GM12891 (cell line): ENCODE data around the gene MYLK4.

ENCODE experiments used
- POLR2A ChIP-seq: IDR thresholded peaks from 2 replicates; pipeline ENCODE4 v1.6.1; 2011; ENCODE audit warnings: low read depth, low read length, control low read depth
- POLR2AphosphoS5 ChIP-seq: IDR thresholded peaks from 2 replicates; pipeline ENCODE4 v1.6.1; 2011; ENCODE audit warnings: low read depth, low read length, control low read depth

DNA sequence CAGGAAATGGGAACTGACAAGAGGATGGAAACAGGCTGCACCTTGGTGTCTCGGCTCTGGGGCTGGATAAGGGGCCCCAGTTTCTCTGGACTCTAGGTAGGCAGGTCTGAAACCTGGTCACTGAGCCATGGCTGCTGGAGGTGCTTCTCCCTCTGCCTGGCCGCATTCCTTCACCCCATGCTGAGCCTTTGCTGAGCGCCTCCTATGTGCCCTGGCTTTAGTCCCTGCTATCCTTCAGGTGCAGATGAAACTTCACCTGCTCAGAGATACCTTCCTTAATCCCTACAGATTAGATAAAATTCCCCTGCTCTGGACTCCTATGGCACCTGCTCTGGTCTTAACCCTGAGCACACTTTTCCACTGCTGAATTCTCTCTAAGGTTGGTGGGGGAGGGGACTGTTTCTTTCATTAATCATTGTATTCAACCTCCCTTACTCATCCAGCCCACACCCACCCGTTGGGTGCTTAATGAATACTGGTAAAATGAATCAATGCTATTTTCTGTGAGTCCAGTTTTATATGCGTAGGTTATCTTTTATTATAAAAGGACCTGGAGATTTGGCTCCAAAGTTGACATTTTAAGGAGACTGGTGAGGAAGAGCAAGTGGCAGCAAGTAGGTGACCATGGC lies 19.3 kb downstream of the MYLK4 start:
- TF ChIP-seq POLR2A, result no peak
- no peak for TF ChIP-seq POLR2AphosphoS5
